ENCODE results near the gene PANK3. TPM values are rescaled to one million over a fixed set of nuclear protein-coding genes. Genes with fewer than 3 reads are reported as not detected.

PANK3 gene
- total RNA-seq, 1 donor from 2014 or later = 107 TPM

DNA sequence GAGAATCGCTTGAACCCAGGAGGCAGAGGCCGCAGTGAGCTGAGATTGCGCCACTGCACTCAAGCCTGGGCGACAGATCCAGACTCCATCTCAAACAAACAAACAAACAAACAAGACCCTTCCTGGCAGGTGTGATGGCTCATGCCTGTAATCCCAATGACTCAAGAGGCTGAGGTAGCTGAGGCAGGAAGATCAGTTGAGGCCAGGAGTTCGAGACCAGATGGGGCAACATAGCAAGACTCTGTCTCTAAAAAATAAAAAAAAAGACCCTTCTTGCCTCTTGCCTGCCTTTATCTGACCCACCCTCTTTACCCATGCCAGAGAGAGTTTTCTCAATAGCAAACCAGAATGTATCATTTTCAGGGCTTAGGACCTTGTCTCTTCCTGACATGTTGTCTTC, 8.8 kb upstream of the PANK3 start:
- no peak overlapping the region for H3K4me3 ChIP-seq (ENCODE audit: insufficient read depth, low read depth, low read length)
- TF ChIP-seq CTCF (IDR thresholded peaks at IDR 0.05; ENCODE audit: insufficient read depth, low read depth, low read length) (no peak), EZH2 (IDR thresholded peaks at IDR 0.05; ENCODE audit: insufficient read depth, low read length) (no peak)
- Mint-ChIP-seq H3K27ac (ENCODE audit: unreplicated experiment) (no peak overlapping the region), H3K4me3 (ENCODE audit: unreplicated experiment) (no peak overlapping the region), H3K9me3 (ENCODE audit: unreplicated experiment) (peaks cover 2% of the 10 kb centered on the region), H3K36me3 (ENCODE audit: low read depth, unreplicated experiment) (peaks cover 1% of the 10 kb centered on the region), H3K27me3 (ENCODE audit: low read depth, unreplicated experiment) (peaks cover 13% of the 10 kb centered on the region), H3K4me1 (ENCODE audit: low read depth, unreplicated experiment) (peaks cover 2% of the 10 kb centered on the region)
- no peak overlapping the region for H2AFZ ChIP-seq (ENCODE audit: low read depth, low read length)
- H4K20me1 ChIP-seq (ENCODE audit: insufficient read depth, low read length) = no peaks in the 10 kb centered on the region
- no peaks in the 10 kb centered on the region for H3K79me2 ChIP-seq (ENCODE audit: insufficient read depth, low read length)
- H3K27me3 ChIP-seq (ENCODE audit: insufficient read depth, low read length) = peaks cover 25% of the 10 kb centered on the region
- H3K9me3 ChIP-seq (ENCODE audit: insufficient read depth, low read depth, low read length) = no peaks in the 10 kb centered on the region
- no peak overlapping the region for H3K4me2 ChIP-seq (ENCODE audit: low read length)
- no peak overlapping the region for H3K27ac ChIP-seq (ENCODE audit: low read depth, low read length)
- no peaks in the 10 kb centered on the region for H3K36me3 ChIP-seq (ENCODE audit: insufficient read depth, low read length)
- no peak for DNase-seq (ENCODE audit: low read depth)
- FAIRE-seq = no peak
- no peaks in the 10 kb centered on the region for H3K4me1 ChIP-seq (ENCODE audit: insufficient read depth, low read length)
- H3K9ac ChIP-seq (ENCODE audit: low read length) = no peak overlapping the region

- Mint-ChIP-seq H3K9me3 (ENCODE audit: unreplicated experiment) (peaks cover 8% of the 10 kb centered on the region), H3K4me1 (ENCODE audit: low read depth, unreplicated experiment) (peaks cover 2% of the 10 kb centered on the region), H3K27ac (ENCODE audit: unreplicated experiment) (no peak overlapping the region), H3K36me3 (ENCODE audit: low read depth, unreplicated experiment) (peaks cover 1% of the 10 kb centered on the region), H3K4me3 (ENCODE audit: unreplicated experiment) (no peak overlapping the region), H3K27me3 (ENCODE audit: low read depth, unreplicated experiment) (peaks cover 13% of the 10 kb centered on the region)
- Histone ChIP-seq H3K27ac (ENCODE audit: low read depth, low read length) (no peak overlapping the region), H3K79me2 (ENCODE audit: insufficient read depth, low read length) (no peaks in the 10 kb centered on the region), H3K9ac (ENCODE audit: low read length) (no peak overlapping the region), H4K20me1 (ENCODE audit: insufficient read depth, low read length) (no peaks in the 10 kb centered on the region), H3K4me3 (ENCODE audit: insufficient read depth, low read depth, low read length) (no peak overlapping the region), H3K36me3 (ENCODE audit: insufficient read depth, low read length) (no peaks in the 10 kb centered on the region), H3K27me3 (ENCODE audit: insufficient read depth, low read length) (peaks cover 13% of the 10 kb centered on the region), H3K9me3 (ENCODE audit: insufficient read depth, low read depth, low read length) (no peaks in the 10 kb centered on the region), H2AFZ (ENCODE audit: low read depth, low read length) (no peak overlapping the region), H3K4me2 (ENCODE audit: low read length) (no peak overlapping the region), H3K4me1 (ENCODE audit: insufficient read depth, low read length) (no peaks in the 10 kb centered on the region)
- no peak for FAIRE-seq
- DNase-seq (ENCODE audit: low read depth) = no peak
- TF ChIP-seq CTCF (IDR thresholded peaks at IDR 0.05; ENCODE audit: insufficient read depth, low read depth, low read length) (no peak), EZH2 (IDR thresholded peaks at IDR 0.05; ENCODE audit: insufficient read depth, low read length) (no peak)
These were observed 6.1 kb upstream of the PANK3 start for GRCh38 chr5:168585119-168585856.

Measured in astrocyte (in vitro differentiated cells and primary cell).